Measurements from ENCODE around the gene RFWD3. TPM values are rescaled to one million over a fixed set of nuclear protein-coding genes. Genes with fewer than 3 reads are reported as not detected.
"Not testable (repeated sequence)": the region's sequence is repeated elsewhere in the genome, so short reads cannot be mapped to it uniquely, and the experiment has no call there.

RFWD3 gene
- total RNA-seq, 1 donor from 2014 or later, result 29.1 TPM

DNA sequence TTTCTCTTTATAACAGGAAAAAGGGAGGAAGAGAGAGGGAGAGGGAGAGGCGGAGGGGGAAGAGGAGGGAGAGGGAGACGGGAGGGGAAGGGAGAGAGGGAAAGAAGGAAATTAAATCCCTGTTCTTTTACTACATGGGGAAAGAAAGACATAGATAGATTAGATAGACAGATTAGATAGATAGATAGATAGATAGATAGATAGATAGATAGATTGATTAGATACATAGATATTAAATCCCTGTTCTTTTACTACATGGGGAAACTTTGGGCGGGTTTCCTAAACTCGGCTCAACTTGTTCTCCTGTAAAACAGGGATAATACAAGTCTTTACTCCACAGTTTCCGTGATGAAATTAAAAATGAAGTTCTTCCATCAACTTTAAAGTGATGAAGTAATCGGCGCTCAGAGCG lies 661 bp downstream of the RFWD3 start:
- H3K4me3 ChIP-seq (ENCODE audit: low read depth, low read length), result peak overlapping the region; percentile 97
- DNase-seq (ENCODE audit: low read depth), result no peak
- TF ChIP-seq, protein P1, sequence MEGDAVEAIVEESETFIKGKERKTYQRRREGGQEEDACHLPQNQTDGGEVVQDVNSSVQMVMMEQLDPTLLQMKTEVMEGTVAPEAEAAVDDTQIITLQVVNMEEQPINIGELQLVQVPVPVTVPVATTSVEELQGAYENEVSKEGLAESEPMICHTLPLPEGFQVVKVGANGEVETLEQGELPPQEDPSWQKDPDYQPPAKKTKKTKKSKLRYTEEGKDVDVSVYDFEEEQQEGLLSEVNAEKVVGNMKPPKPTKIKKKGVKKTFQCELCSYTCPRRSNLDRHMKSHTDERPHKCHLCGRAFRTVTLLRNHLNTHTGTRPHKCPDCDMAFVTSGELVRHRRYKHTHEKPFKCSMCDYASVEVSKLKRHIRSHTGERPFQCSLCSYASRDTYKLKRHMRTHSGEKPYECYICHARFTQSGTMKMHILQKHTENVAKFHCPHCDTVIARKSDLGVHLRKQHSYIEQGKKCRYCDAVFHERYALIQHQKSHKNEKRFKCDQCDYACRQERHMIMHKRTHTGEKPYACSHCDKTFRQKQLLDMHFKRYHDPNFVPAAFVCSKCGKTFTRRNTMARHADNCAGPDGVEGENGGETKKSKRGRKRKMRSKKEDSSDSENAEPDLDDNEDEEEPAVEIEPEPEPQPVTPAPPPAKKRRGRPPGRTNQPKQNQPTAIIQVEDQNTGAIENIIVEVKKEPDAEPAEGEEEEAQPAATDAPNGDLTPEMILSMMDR (conservative IDR thresholded peaks at IDR 0.05; ENCODE audit: low read depth, low read length), result no peak

DNA sequence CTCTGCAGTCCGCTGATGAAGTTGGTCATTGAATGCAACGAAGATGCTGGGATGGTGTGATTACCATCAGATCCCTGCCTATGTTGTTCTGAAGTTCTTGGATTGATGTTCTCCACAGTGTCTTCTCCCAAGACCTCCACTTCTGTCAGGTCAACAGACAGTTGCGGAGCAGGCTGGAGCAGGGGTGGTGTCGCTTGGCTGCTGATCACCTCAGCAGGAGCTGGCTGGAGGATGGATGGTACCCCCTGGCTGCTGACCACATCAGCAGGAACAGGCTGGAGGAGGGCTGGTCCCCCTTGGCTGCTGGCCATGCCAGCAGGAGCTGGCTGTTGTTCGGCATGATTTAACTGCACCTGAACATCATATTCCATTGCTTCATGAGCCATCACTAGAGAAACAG lies 5.6 kb downstream of the RFWD3 start:
- TF ChIP-seq, protein P1 (conservative IDR thresholded peaks at IDR 0.05; ENCODE audit: low read depth, low read length), result no peak
- no peak for DNase-seq (ENCODE audit: low read depth)
- no peak overlapping the region for H3K4me3 ChIP-seq (ENCODE audit: low read depth, low read length)

DNA sequence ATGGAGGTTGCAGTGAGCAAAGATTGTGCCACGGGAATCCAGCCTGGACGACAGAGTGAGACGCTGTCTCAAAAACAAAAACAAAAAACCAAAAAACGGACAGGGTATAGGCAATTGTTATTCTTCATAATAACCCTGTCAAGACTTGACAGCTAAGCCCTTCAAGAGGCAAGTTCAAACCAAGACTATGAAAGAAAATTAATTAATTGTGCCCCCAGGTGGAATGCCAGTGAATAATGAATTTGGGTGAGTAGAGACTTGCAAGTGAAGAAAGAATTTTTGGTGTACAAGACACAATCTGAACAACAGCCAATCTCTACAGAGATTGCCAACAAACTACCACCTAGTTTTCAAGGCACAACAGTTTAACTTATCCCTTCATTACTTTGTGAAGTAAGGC lies 6.3 kb downstream of the RFWD3 start:
- no peak overlapping the region for H3K4me3 ChIP-seq (ENCODE audit: low read depth, low read length)
- DNase-seq (ENCODE audit: low read depth), result no peak

DNA sequence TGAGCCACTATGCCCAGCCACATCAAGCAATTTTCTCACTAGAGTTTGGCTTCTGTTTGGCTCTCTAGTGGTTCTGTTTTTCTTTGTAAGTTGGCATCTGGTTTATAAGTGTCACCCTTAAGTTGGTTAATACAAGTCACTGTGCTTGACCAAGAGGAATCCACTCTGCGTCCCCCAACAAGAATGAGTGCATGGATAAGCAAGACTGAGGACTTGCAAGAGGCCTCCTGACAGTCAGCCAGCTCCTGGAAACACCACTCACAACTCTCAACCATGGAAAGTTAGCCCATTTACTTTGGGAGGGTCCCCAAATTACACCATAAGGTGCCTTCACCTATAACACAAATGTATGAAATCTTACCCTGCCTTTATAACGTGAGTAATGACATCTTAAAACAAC lies 7.6 kb downstream of the RFWD3 start:
- no peak for DNase-seq (ENCODE audit: low read depth)
- TF ChIP-seq, protein P1 (conservative IDR thresholded peaks at IDR 0.05; ENCODE audit: low read depth, low read length), result no peak
- no peak overlapping the region for H3K4me3 ChIP-seq (ENCODE audit: low read depth, low read length)

More for the DNA sequence above, 6.3 kb downstream of the RFWD3 start:
- TF ChIP-seq, protein P1 (conservative IDR thresholded peaks at IDR 0.05; ENCODE audit: low read depth, low read length), result no peak

DNA sequence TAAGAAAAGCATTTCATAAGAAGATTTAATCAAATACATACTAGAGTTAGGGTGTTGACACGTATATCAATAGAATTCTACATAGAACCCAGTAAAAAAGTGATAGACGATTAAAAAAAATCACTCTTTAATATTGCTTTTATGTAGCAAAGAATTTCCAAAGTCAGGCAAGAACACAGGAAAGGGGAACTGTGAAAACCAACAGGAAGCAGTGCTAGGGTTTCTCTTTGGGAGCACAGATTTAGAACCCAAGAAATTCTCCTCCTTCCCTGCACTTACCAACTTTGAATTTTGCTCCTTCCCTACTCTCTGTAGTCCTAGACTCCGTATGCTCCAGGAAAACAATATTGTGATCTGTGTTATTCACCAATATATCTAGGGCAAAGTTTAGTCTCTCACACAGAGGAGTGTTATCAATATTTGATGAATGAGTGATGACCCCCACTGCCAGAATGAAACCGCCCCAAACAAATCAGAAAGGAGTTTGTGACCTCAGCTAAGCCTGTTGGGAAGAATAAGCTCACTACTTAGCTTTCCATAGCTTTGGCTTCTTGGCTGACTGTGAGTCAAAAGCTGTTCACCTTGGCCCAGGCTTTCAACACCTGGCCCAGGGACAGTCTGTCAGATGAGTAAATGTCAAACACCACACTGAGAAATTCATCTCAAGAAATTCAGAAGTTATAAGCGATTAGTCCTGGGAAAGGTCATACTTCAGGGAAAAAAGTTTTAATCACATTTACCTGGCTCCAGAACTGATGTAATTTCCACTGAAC lies 8.6 kb downstream of the RFWD3 start:
- no peak overlapping the region for H3K4me3 ChIP-seq (ENCODE audit: low read depth, low read length)
- DNase-seq (ENCODE audit: low read depth), result no peak
- TF ChIP-seq, protein P1 (conservative IDR thresholded peaks at IDR 0.05; ENCODE audit: low read depth, low read length), result no peak

DNA sequence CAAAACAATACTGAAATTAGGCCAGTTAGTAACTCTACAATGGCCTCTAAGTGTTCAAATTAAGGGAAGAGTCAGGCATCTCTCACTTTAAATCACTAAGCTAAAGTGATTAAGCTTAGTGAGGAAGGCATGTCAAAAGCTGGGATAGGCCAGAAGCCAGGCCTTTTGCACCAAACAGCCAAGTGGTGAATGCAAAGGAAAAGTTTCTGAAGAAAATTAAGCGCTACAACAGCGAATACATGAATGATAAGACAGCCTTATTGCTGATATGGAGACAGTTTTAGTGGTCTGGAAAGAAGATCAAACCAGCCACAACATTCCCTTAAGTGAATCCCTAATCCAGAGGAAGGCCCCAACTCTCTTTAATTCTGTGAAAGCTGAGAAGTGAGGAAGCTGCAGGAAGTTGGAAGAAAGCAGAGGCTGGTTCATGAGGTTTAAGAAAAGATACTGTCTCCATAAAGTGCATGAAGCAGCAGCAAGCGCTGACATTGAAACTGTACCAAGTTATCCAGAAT lies 12.1 kb downstream of the RFWD3 start:
- H3K4me3 ChIP-seq (ENCODE audit: low read depth, low read length), result no peak overlapping the region
- no peak for DNase-seq (ENCODE audit: low read depth)
- TF ChIP-seq, protein P1 (conservative IDR thresholded peaks at IDR 0.05; ENCODE audit: low read depth, low read length), result no peak

DNA sequence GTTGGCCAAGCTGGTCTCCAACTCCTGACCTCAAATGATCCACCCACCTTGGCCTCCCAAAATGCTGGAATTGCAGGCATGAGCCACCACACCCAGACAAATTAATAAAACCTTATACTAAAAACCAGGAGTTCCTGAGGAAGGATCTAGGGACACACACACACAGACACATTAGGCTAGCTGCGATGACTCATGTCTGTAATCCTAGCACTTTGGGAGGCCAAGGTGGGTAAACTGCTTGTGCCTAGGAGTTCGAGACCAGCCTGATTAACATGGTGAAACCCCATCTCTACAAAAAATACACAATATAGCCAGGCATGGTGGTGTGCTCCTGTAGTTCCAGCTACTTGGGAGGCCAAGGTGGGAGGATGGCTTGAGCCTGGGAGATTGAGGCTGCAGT lies 13.8 kb downstream of the RFWD3 start:
- DNase-seq (ENCODE audit: low read depth); H3K4me3 ChIP-seq (ENCODE audit: low read depth, low read length): not testable (repeated sequence)
